DLD1 (cell line): ENCODE results near the gene MROH7.

Experiments
- in situ Hi-C: cut with HindIII; loops from 2 replicates; pipeline ENCODE4 v1.10.0; 2017; ENCODE audit warnings: low sequenced_read_pairs

The MROH7 gene

GRCh38 chr1:54724771-54725170, 83.2 kb downstream of the MROH7 start:
- in situ Hi-C loops = loop anchor here (5.0 kb wide), 1 partner anchor 33 kb away; no protein-coding TSS in a partner anchor

GRCh38 chr1:54728027-54728426, 86.4 kb downstream of the MROH7 start:
- in situ Hi-C loops = no loop called here

DNA sequence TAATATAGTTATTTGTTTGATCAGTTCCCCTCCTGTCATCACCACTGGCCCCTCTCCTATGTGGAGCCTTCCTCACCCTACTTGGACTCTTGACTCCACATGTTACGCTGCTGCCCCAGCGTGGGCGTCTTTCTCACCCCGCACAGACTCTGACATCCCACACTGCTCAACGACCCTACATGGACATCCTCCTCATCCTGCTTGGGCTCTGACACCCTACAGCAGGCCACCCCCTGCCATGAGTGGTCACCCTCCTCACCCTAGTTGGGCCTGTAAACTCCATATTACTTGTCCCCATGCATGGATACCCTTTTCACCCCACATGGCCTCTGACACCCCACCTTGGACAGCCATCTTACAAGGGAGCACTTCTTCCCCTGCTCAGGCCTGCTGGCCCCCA, 95.1 kb downstream of the MROH7 start:
- in situ Hi-C loops = no loop called here

- in situ Hi-C loops = no loop called here
Measured at GRCh38 chr1:54738244-54738643, 96.7 kb downstream of the MROH7 start.

DNA sequence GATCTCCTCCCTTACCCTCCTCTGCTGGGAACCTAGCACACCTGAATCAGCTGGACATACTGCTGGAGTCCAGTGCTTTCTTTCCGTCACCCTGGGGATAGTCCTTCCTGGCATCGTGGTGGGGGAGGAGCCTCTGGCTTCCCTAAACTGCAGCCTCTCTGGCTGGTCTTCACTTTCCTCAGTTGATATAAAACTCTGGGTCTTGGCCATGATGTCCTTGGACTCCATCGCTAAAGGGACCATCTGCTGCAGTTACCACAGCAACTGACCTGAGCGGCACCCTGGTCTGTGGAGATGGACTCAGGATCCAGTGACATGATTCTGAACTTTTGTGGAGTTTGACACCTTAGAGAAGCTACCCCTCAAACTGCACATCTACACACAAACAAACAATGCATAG, 99.9 kb downstream of the MROH7 start:
- in situ Hi-C loops = no loop called here

DNA sequence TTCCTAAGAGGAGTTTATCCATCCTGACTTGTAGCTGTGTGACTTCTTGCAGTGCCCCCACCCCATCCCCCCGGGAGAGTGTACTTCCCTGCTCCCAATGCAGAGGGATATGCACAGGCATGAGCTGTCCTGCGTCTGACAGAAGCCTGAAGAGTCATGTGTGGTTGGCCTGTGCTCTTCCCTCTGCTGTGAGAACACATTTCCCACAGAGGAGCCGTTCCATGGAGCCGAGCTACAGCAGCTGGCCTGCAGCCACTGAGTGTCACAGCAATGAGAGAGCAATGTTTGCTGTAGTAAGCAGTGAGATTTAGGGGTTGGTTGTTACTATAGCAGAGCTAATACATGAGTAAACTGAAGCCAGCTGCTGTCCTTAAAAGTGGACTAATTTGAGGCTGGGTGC, 100.7 kb downstream of the MROH7 start:
- in situ Hi-C loops = no loop called here

- in situ Hi-C loops = no loop called here
Measured at GRCh38 chr1:54743416-54744226, 102.0 kb downstream of the MROH7 start.

DNA sequence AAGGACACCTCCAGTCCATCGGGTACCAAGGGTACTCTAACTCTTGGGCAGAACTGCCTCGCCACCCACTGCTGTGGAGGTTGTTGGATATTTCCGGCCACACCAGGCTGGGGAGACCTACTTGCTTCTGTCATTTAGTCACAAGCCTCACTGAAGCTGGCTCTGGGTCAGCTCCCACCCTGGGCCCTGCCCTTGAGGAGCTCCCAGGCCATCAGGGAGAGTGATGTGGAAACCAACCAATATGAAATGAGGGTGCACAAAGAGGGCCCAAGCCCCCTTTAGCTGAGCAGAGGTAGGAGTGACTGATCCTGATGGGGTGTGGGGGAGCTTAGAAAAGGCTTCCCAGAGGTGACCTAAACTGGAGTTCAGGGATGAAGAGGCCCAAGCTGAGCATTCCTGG, 103.1 kb downstream of the MROH7 start:
- in situ Hi-C loops = no loop called here

GRCh38 chr1:54745274-54745673, 103.7 kb downstream of the MROH7 start:
- in situ Hi-C loops = no loop called here

- in situ Hi-C loops = no loop called here
Measured at GRCh38 chr1:54745864-54746263, 104.3 kb downstream of the MROH7 start.

DNA sequence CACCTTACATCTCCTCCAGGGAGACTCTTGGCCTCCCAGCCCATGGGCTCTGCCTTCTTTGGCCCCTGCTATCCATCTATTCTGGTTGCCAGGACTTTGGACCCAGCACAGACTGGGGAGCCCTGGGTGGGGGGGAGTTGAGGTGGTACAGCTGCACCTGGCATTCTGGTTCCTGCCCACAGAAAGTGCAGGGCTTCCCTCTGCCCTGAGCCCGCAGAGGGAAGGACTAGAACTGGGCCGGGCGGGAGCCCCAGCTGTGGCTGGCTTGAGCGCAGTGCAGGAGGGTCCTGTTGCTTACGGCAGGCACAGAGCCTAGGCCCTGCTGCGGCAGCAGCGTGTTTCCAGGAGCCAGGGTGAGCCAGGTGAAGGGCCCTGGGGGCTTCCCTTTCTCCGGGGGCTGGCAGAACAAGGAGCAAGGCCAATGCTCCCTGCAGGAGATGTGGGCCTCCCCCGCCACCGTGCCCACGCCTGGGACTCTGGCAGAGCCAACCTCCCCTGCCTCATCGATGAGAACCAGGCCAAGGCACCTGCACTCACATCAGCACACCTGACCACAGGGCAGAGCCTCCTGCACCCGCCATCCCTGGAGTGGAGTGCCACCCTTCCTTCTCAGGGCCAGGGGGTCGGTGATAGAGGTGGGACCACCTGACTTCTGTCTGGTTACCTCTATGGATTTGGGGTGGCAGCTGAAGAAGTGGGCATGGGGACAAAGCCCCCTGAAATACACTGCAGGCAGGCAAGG, 106.7 kb downstream of the MROH7 start:
- in situ Hi-C loops = no loop called here

- in situ Hi-C loops = loop anchor here (10.0 kb wide), 1 partner anchor 656 kb away; no protein-coding TSS in a partner anchor
Measured at GRCh38 chr1:54750596-54750995, 109.0 kb downstream of the MROH7 start.

DNA sequence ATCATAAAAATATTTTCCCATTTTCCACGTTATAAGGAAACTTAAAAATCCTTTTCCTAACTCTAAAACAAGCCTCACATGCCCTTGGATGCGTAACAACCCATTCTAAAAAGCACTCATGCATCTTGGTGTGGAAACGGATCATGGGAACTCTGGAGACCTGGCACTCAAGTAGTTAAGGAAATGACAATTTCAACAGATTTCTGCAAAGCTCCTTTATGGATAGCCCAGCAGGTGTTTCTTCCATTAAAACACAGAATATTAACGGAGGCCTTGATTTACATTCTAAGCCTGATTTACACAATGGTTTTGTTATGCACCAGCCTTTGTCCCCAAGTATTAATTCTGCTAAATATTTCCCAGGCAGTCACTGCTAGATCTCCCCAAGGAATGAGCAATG, 109.8 kb downstream of the MROH7 start:
- in situ Hi-C loops = loop anchor here (10.0 kb wide), 1 partner anchor 657 kb away; no protein-coding TSS in a partner anchor

- in situ Hi-C loops = loop anchor here (10.0 kb wide), 1 partner anchor 659 kb away; no protein-coding TSS in a partner anchor
Measured at GRCh38 chr1:54754045-54754444, 112.5 kb downstream of the MROH7 start.

GRCh38 chr1:54754486-54755285, 113.1 kb downstream of the MROH7 start:
- in situ Hi-C loops = loop anchor here (5.0 to 10.0 kb wide), 2 partner anchors 32 to 660 kb away; no protein-coding TSS in a partner anchor

DNA sequence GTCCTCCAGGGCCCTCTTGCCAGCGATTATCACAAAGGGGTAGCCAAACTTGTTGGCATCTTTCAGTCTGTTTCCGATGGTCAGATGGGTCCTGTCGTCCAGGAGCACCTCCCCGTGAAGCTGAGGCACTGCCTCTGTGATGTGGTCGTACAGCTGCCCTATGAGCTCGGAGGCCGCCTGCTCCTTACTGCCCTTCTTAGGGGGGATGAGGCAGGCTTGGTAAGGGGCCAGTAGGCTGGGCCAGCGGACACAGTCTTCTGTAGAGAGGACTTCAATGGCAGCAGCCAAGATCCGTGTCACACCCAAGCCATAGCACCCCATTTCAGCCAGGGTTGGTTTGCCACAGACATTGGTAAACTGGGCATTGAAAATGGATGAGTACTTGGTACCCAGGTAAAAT, 116.2 kb downstream of the MROH7 start:
- in situ Hi-C loops = loop anchor here (5.0 to 10.0 kb wide), 2 partner anchors 36 to 663 kb away; no protein-coding TSS in a partner anchor

GRCh38 chr1:54758678-54759348, 117.2 kb downstream of the MROH7 start:
- in situ Hi-C loops = loop anchor here (5.0 to 10.0 kb wide), 2 partner anchors 37 to 664 kb away; no protein-coding TSS in a partner anchor
